HG02678 (cell line): Measurements from ENCODE around the gene PCA3.
"Not testable (repeated sequence)": the region's sequence is repeated elsewhere in the genome, so short reads cannot be mapped to it uniquely, and the experiment has no call there.

ENCODE experiments used
- ATAC-seq: cut with Tn5 transposase; IDR thresholded peaks from one replicate; pipeline ENCODE4 v1.9.1; 2021; ENCODE audit warnings: mild to moderate bottlenecking, moderate library complexity; ENCODE audit not compliant: unreplicated experiment

Gene PCA3

GRCh38 chr9:76764138-76764537 lies at the start of gene PCA3:
Gene PCA3, plus strand, starts transcription at chr9:76764438.
- no peak for ATAC-seq

- no peak for ATAC-seq
Measured at GRCh38 chr9:76716085-76716672, 48.1 kb upstream of the PCA3 start.

- ATAC-seq, result no peak
Measured at GRCh38 chr9:76717176-76717575, 47.1 kb upstream of the PCA3 start.

GRCh38 chr9:76717613-76718012 lies 46.6 kb upstream of the PCA3 start:
- no peak for ATAC-seq

DNA sequence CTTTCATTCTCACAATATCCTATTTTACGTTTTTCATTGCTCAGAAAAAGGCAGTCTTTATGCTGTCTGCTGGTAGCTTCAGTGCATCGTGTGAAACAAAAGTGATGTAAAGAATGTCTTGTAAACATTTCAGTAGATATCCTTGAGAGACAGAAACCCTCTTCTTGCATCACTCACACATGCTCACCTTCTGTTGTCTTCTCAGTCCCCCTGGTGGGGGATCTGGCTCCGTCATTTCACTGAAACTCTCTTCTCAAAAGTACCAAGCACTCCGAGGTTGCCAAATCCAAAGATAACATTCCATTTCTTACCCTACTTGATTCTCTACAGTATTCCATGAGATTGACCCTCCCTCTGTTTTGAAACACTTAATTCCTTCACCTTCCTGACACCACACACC lies 46.1 kb upstream of the PCA3 start:
- ATAC-seq, result no peak

- no peak for ATAC-seq
Measured at GRCh38 chr9:76720245-76720644, 44.0 kb upstream of the PCA3 start.

DNA sequence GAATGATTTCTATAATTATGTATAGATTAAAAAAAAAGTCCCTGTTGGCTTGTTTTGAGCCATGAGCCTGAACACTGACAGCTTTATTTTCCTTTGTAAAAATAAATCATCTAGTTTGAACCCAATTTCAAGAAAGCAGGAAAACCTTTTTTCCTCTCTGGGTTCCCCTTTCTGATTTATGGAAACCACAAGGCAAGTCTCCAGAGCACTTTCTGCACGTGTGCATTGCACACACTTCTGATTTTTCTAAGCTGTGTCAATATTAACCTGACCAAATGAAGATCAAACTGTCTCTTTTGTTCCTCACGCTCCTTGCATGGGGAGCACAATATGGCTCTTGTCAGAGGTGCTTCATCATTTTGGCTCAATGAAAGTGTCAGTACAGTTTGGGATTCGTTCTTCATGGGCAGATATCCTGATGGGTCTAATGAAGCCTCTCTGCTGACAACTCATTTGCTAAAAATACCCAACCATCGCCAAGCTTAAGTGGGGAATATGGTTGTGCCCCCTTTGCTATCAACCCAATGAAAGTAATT lies 39.2 kb upstream of the PCA3 start:
- no peak for ATAC-seq

- ATAC-seq, result no peak
Measured at GRCh38 chr9:76725885-76726284, 38.4 kb upstream of the PCA3 start.

GRCh38 chr9:76729116-76729515 lies 35.1 kb upstream of the PCA3 start:
- no peak for ATAC-seq

DNA sequence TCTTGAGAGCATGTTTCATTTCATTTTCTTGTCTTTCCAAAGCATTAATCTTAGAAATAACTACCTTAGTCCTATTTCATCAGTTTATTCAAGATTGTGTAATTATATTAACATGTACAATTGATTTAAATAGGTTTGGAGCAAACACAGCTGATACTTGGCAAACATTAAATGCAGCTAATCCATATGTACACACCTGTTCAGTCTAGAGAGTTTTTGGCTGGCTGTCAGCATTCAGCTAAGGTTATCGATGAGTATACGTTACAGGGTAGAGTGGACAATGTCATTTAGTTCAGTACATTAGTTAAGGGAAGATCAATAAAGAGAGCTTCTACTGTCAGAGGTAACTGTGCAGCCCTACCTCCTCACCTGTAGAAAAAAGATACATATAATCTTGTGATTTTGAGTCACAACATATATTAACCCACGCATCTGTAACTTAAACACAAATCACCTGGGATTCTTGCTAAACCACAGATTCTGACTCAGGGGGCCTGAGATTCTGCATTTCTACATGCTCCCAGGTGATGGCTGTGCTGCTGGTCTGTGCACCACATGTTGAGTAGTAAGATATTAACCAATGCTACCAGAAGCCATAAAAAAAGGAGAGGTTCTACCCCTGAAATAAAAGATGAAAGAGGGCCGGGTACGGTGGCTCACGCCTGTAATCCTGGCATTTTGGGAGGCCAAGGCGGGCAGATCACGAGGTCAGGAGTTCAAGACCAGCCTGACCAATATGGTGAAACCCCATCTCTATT lies 34.1 kb upstream of the PCA3 start:
- no peak for ATAC-seq

DNA sequence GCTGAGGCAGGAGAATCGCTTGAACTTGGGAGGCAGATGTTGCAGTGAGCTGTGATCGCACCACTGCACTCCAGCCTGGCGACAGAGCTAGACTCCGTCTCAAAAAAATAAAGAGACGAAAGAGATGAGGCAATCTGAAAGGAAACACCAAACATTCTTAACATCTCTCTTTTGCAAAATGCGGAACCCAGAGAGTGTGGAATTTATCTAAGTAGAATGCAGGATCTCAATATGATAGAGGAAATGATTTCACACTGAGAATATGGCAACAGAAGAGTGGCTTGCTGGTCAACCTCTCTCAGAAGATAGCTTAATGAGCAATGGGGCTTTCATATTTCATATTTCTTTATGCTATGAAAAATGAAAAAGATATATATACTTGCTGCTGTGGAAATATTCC lies 33.4 kb upstream of the PCA3 start:
- ATAC-seq, result no peak

DNA sequence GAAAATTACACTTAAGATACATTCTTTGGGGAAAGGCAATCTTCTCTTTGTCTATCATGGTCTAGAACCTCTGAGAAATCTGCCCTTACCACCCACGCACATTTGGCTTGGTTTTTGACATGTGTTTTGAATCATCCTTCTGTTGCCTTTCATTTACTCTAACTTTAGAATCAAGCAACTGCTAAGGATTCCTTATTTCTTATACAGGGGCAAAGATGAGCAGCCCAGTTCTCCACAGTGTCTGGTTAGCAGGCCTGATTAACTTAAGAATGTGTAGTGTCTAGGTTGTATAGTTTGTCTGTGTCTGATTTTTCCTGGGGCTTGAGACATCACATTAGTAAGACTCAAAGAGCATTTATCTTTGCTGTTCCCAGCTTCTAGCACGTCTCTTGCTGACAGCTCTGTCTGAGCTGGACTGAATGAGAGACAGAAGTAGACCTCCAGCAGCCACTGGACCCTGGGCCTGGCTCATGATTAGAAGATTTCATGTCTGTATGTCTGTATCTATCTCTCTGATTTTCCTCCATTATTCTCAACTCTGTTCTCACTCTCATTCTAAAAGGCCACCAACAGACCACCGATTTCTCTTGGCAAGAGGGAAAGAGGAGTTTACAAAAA lies 31.8 kb upstream of the PCA3 start:
- ATAC-seq, result no peak

DNA sequence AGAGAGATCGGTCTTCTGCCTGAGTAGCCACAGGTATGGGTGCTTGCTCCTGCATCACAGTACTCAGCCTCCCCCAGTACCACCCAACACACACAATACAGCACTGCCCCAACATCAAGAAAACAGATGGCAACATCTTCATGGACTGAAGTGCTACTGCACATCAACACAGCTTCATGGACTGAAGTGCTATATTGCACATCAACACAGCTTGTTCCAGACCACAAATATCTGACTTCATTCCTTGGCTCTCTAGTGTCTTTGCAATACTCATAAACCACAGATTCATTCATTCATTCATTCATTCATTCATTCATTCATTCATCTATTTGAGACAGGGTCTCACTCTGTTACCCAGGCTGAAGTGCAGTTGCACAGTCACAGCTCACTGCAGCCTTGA lies 31.1 kb upstream of the PCA3 start:
- no peak for ATAC-seq

GRCh38 chr9:76734716-76735115 lies 29.5 kb upstream of the PCA3 start:
- ATAC-seq, result no peak

DNA sequence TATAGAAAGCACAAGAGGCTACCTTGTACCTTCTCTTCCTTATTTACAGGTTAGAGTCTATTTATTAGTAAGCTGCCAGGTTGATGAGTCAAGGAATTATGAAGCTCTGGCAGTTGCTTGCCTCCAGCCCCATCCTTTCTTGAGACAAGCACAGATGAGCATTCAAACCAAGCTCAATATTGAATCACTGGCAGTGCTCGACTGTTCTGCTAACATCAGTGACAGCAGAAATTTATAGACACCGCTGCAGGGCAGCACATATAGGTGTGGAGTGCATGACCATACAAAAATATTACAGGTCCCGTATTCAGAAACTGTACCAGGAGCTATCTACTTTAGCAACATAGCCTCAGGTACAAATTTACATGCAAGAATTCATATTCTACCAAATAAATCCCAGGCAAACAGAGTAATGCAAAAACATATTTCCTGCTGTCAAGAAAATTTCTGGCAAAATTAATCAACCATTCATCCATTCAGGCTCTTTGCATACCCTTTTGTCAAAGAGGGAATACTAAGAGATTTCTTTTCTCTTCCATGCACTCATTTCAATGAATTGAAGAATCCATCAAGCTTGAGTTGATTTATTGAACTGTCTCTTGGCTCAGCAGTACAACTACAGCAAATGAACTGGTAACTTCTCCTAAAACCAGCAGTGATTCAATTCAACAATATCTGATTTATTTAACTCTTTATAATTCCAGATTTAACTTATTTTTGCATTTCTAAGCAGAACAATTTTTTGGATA lies 26.9 kb upstream of the PCA3 start:
- no peak for ATAC-seq

GRCh38 chr9:76738402-76738801 lies 25.8 kb upstream of the PCA3 start:
- ATAC-seq, result no peak

DNA sequence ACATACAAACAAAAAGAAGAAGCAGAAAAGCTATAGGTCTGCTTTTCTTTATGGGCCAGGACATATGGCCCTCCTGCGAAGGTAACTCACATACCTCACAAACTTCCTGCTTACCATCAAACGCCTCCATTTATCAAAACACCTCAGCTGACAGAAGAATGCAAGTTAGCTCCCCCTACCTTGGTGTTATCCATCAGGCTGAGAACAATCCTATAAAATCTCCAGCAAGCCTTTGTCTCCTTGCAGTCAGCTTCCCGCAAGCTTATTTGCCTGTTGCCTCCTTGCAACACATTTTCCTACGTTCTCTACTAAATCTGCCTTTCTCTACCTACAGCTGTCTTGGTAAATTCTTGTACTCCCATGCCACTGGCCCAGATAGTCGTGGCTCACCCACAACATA lies 22.7 kb upstream of the PCA3 start:
- ATAC-seq, result no peak

DNA sequence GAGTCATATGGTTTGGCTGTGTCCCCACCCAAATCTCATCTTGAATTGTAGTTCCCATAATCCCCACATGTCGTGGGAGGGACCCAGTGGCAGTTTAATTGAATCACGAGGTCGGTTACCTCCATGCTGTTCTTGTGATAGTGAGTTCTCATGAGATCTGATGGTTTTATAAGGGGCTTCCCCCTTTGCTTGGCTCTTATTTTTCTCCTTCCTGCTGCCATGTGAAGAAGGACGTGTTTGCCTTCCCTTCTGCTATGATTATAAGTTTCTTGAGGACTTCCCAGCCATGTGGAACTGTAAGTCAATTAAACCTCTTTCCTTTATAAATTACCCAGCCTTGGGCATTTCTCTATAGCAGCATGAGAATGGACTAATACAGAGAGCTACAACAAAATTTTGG lies 21.3 kb upstream of the PCA3 start:
- ATAC-seq, result not testable (repeated sequence)

- no peak for ATAC-seq
Measured at GRCh38 chr9:76743931-76744330, 20.3 kb upstream of the PCA3 start.

DNA sequence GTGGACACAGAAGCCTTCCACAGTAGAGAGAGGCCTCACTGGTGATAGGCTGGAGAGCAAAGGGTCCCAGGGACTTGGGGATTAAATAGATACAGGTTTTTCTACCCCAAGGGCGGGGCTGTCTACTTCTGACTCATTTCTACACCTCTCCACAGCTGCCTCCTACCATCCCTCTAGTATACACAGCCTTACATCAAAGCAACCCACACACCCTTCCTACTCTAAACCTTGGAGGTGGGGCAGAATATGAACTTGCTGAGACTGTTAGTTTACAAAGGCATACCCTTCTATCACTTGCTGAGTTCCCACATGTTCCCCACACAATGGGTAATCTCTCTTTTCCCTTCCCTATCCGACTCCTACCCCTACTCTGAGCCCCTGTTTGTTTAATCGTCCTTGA lies 19.9 kb upstream of the PCA3 start:
- no peak for ATAC-seq

GRCh38 chr9:76751001-76751400 lies 13.2 kb upstream of the PCA3 start:
- no peak for ATAC-seq
